ENCODE measurements around the gene RPGR.

Gene RPGR

GRCh38 chrX:38285649-38286048, 41.7 kb downstream of the RPGR start:
- TF ChIP-seq CTCF (IDR thresholded peaks at IDR 0.05; ENCODE audit: low read length, missing control alignments): no peak
- H3K4me3 ChIP-seq (replicated peaks; ENCODE audit: low read depth, low read length): no peak overlapping the region
- DNase-seq (ENCODE audit: low read depth): no peak

- DNase-seq (ENCODE audit: low read depth): peak; percentile 52
- peak; percentile 74 for TF ChIP-seq CTCF (IDR thresholded peaks at IDR 0.05; ENCODE audit: low read length, missing control alignments)
These were observed 45.3 kb downstream of the RPGR start for GRCh38 chrX:38282049-38282448.

GRCh38 chrX:38279188-38279587, 48.1 kb downstream of the RPGR start:
- H3K4me3 ChIP-seq (replicated peaks; ENCODE audit: low read depth, low read length): no peak overlapping the region
- no peak for DNase-seq (ENCODE audit: low read depth)
- TF ChIP-seq CTCF (IDR thresholded peaks at IDR 0.05; ENCODE audit: low read length, missing control alignments): no peak

More at GRCh38 chrX:38282049-38282448, 45.3 kb downstream of the RPGR start:
- no peak overlapping the region for H3K4me3 ChIP-seq (replicated peaks; ENCODE audit: low read depth, low read length)

- DNase-seq (ENCODE audit: low read depth): no peak
- TF ChIP-seq CTCF (IDR thresholded peaks at IDR 0.05; ENCODE audit: low read length, missing control alignments): no peak
- no peak overlapping the region for H3K4me3 ChIP-seq (replicated peaks; ENCODE audit: low read depth, low read length)
These were observed 48.6 kb downstream of the RPGR start for GRCh38 chrX:38278682-38279081.

- H3K4me3 ChIP-seq (replicated peaks; ENCODE audit: low read depth, low read length): no peak overlapping the region
- no peak for TF ChIP-seq CTCF (IDR thresholded peaks at IDR 0.05; ENCODE audit: low read length, missing control alignments)
- no peak for DNase-seq (ENCODE audit: low read depth)
These were observed 49.5 kb downstream of the RPGR start for GRCh38 chrX:38277802-38278201.

GRCh38 chrX:38277136-38277535, 50.2 kb downstream of the RPGR start:
- no peak for TF ChIP-seq CTCF (IDR thresholded peaks at IDR 0.05; ENCODE audit: low read length, missing control alignments)
- no peak for DNase-seq (ENCODE audit: low read depth)
- H3K4me3 ChIP-seq (replicated peaks; ENCODE audit: low read depth, low read length): no peak overlapping the region

GRCh38 chrX:38276089-38276488, 51.2 kb downstream of the RPGR start:
- no peak for DNase-seq (ENCODE audit: low read depth)
- H3K4me3 ChIP-seq (replicated peaks; ENCODE audit: low read depth, low read length): no peak overlapping the region
- no peak for TF ChIP-seq CTCF (IDR thresholded peaks at IDR 0.05; ENCODE audit: low read length, missing control alignments)

Data from fibroblast of pulmonary artery (primary cell).